Epithelial cell of proximal tubule (primary cell): ENCODE measurements around the gene NTM. TPM values are rescaled to one million over a fixed set of nuclear protein-coding genes. Genes with fewer than 3 reads are reported as not detected.
A peak's percentile ranks its signal among the peaks of the same experiment; 100 is the strongest.
"Not testable (repeated sequence)": the region's sequence is repeated elsewhere in the genome, so short reads cannot be mapped to it uniquely, and the experiment has no call there.

Experiments
- DNase-seq: peaks from one replicate; pipeline ENCODE4 v3.0.0-alpha.2; 2011; ENCODE audit warnings: low read depth
- H3K4me3 ChIP-seq: 2 replicates; pipeline ENCODE4 v1.5.1; 2011; ENCODE audit warnings: low read depth, mild to moderate bottlenecking, low read length
- CTCF ChIP-seq: conservative IDR thresholded peaks from 2 replicates; pipeline ENCODE4 v1.5.1; 2012; ENCODE audit warnings: low read depth, mild to moderate bottlenecking, low read length
- total RNA-seq: library from RNA; depleted of rRNA; stranded (reverse); fragments of >200 nt; gene quantifications from 2 replicates; pipeline ENCODE4 v1.2.3, GENCODE V29; 2015

NTM gene
- total RNA-seq, 1 donor from 2014 or later: 5.3 TPM

GRCh38 chr11:132060567-132060966 lies 690.2 kb downstream of the NTM start:
- DNase-seq: no peak
- H3K4me3 ChIP-seq: no peak overlapping the region
- TF ChIP-seq CTCF: no peak

- no peak overlapping the region for H3K4me3 ChIP-seq
- DNase-seq: no peak
- no peak for TF ChIP-seq CTCF
These were observed 691.6 kb downstream of the NTM start for GRCh38 chr11:132062031-132062430.

GRCh38 chr11:132062541-132062940 lies 692.1 kb downstream of the NTM start:
- no peak overlapping the region for H3K4me3 ChIP-seq
- TF ChIP-seq CTCF: no peak
- no peak for DNase-seq

GRCh38 chr11:132064987-132065620 lies 694.7 kb downstream of the NTM start:
- DNase-seq: peak; percentile 96
- TF ChIP-seq CTCF: no peak
- no peak overlapping the region for H3K4me3 ChIP-seq

- no peak overlapping the region for H3K4me3 ChIP-seq
- no peak for TF ChIP-seq CTCF
- DNase-seq: no peak
These were observed 698.1 kb downstream of the NTM start for GRCh38 chr11:132068556-132068955.

GRCh38 chr11:132069593-132069992 lies 699.2 kb downstream of the NTM start:
- not testable (repeated sequence) for H3K4me3 ChIP-seq, DNase-seq

GRCh38 chr11:132070907-132071306 lies 700.5 kb downstream of the NTM start:
- not testable (repeated sequence) for DNase-seq, H3K4me3 ChIP-seq

GRCh38 chr11:132072044-132072857 lies 701.8 kb downstream of the NTM start:
- H3K4me3 ChIP-seq: no peak overlapping the region
- DNase-seq: peak; percentile 76
- no peak for TF ChIP-seq CTCF
